GM19324 (cell line): ENCODE measurements around the gene EEPD1.
"Not testable (repeated sequence)": the region's sequence is repeated elsewhere in the genome, so short reads cannot be mapped to it uniquely, and the experiment has no call there.

Experiments used
- ATAC-seq: cut with Tn5 transposase; IDR thresholded peaks from one replicate; pipeline ENCODE4 v1.9.1; 2021; ENCODE audit warnings: mild to moderate bottlenecking, moderate library complexity; ENCODE audit not compliant: unreplicated experiment, low FRiP score

EEPD1 gene

GRCh38 chr7:36128448-36129047 lies 24.5 kb upstream of the EEPD1 start:
- ATAC-seq = no peak

- no peak for ATAC-seq
Observed at GRCh38 chr7:36129048-36129534, 24.0 kb upstream of the EEPD1 start.

- no peak for ATAC-seq
Observed at GRCh38 chr7:36130236-36130945, 22.7 kb upstream of the EEPD1 start.

GRCh38 chr7:36131026-36131425 lies 22.0 kb upstream of the EEPD1 start:
- no peak for ATAC-seq

GRCh38 chr7:36131499-36131898 lies 21.6 kb upstream of the EEPD1 start:
- ATAC-seq = no peak

GRCh38 chr7:36132012-36132411 lies 21.0 kb upstream of the EEPD1 start:
- no peak for ATAC-seq

- ATAC-seq = no peak
Observed at GRCh38 chr7:36135700-36136099, 17.4 kb upstream of the EEPD1 start.

- no peak for ATAC-seq
Observed at GRCh38 chr7:36137258-36137657, 15.8 kb upstream of the EEPD1 start.

GRCh38 chr7:36137754-36138153 lies 15.3 kb upstream of the EEPD1 start:
- no peak for ATAC-seq

GRCh38 chr7:36138209-36138608 lies 14.8 kb upstream of the EEPD1 start:
- no peak for ATAC-seq

- ATAC-seq = no peak
Observed at GRCh38 chr7:36141351-36141750, 11.7 kb upstream of the EEPD1 start.

GRCh38 chr7:36141850-36142249 lies 11.2 kb upstream of the EEPD1 start:
- no peak for ATAC-seq

GRCh38 chr7:36144189-36144588 lies 8.9 kb upstream of the EEPD1 start:
- no peak for ATAC-seq

- ATAC-seq = no peak
Observed at GRCh38 chr7:36145686-36146085, 7.4 kb upstream of the EEPD1 start.

GRCh38 chr7:36147361-36147760 lies 5.7 kb upstream of the EEPD1 start:
- ATAC-seq = no peak

GRCh38 chr7:36148422-36149065 lies 4.5 kb upstream of the EEPD1 start:
- ATAC-seq = no peak

- not testable (repeated sequence) for ATAC-seq
Observed at GRCh38 chr7:36149240-36149639, 3.8 kb upstream of the EEPD1 start.

GRCh38 chr7:36149694-36150452 lies 3.2 kb upstream of the EEPD1 start:
- ATAC-seq = no peak

- no peak for ATAC-seq
Observed at GRCh38 chr7:36151921-36152755, 916 bp upstream of the EEPD1 start.

- peak; percentile 27 for ATAC-seq
Observed at GRCh38 chr7:36153571-36154097, 580 bp downstream of the EEPD1 start.
